ENCODE measurements around the gene PCCA.

GRCh38 chr13:100533588-100534041, 444.7 kb downstream of the PCCA start:
- no peak for TF ChIP-seq POLR2AphosphoS5 (IDR thresholded peaks at IDR 0.05; ENCODE audit: insufficient read depth, low read depth, low read length)
- no peak for TF ChIP-seq JUN (IDR thresholded peaks at IDR 0.05; ENCODE audit: borderline replicate concordance, insufficient read depth, insufficient read length, low read depth)
